ENCODE results near the gene VAV2. TPM values are rescaled to one million over a fixed set of nuclear protein-coding genes. Genes with fewer than 3 reads are reported as not detected.

VAV2 gene
- total and polyA plus RNA-seq, 2 experiments from 2014 or later: 8.1 to 28.9 TPM

DNA sequence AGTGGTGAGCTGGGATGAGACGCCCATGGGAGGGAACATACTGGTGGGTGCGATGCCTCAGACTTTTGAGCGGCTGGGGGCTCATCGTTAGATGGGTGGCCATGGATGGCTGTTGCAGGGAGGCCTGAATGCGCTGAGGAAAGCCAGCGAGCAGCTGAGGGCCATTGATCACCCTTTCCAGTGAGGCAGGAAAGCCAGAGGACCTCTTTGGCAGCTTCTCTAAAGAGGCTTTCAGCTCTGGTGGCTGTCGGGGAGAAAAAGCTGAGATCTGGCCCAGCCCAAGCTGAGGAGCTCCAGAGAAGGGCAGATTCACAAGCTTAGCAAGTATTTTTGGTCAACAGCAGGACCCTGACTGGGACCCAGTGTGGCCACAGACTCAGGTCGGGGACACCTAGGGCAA, 13.3 kb upstream of the VAV2 start (continued):
- TF ChIP-seq, protein P1, sequence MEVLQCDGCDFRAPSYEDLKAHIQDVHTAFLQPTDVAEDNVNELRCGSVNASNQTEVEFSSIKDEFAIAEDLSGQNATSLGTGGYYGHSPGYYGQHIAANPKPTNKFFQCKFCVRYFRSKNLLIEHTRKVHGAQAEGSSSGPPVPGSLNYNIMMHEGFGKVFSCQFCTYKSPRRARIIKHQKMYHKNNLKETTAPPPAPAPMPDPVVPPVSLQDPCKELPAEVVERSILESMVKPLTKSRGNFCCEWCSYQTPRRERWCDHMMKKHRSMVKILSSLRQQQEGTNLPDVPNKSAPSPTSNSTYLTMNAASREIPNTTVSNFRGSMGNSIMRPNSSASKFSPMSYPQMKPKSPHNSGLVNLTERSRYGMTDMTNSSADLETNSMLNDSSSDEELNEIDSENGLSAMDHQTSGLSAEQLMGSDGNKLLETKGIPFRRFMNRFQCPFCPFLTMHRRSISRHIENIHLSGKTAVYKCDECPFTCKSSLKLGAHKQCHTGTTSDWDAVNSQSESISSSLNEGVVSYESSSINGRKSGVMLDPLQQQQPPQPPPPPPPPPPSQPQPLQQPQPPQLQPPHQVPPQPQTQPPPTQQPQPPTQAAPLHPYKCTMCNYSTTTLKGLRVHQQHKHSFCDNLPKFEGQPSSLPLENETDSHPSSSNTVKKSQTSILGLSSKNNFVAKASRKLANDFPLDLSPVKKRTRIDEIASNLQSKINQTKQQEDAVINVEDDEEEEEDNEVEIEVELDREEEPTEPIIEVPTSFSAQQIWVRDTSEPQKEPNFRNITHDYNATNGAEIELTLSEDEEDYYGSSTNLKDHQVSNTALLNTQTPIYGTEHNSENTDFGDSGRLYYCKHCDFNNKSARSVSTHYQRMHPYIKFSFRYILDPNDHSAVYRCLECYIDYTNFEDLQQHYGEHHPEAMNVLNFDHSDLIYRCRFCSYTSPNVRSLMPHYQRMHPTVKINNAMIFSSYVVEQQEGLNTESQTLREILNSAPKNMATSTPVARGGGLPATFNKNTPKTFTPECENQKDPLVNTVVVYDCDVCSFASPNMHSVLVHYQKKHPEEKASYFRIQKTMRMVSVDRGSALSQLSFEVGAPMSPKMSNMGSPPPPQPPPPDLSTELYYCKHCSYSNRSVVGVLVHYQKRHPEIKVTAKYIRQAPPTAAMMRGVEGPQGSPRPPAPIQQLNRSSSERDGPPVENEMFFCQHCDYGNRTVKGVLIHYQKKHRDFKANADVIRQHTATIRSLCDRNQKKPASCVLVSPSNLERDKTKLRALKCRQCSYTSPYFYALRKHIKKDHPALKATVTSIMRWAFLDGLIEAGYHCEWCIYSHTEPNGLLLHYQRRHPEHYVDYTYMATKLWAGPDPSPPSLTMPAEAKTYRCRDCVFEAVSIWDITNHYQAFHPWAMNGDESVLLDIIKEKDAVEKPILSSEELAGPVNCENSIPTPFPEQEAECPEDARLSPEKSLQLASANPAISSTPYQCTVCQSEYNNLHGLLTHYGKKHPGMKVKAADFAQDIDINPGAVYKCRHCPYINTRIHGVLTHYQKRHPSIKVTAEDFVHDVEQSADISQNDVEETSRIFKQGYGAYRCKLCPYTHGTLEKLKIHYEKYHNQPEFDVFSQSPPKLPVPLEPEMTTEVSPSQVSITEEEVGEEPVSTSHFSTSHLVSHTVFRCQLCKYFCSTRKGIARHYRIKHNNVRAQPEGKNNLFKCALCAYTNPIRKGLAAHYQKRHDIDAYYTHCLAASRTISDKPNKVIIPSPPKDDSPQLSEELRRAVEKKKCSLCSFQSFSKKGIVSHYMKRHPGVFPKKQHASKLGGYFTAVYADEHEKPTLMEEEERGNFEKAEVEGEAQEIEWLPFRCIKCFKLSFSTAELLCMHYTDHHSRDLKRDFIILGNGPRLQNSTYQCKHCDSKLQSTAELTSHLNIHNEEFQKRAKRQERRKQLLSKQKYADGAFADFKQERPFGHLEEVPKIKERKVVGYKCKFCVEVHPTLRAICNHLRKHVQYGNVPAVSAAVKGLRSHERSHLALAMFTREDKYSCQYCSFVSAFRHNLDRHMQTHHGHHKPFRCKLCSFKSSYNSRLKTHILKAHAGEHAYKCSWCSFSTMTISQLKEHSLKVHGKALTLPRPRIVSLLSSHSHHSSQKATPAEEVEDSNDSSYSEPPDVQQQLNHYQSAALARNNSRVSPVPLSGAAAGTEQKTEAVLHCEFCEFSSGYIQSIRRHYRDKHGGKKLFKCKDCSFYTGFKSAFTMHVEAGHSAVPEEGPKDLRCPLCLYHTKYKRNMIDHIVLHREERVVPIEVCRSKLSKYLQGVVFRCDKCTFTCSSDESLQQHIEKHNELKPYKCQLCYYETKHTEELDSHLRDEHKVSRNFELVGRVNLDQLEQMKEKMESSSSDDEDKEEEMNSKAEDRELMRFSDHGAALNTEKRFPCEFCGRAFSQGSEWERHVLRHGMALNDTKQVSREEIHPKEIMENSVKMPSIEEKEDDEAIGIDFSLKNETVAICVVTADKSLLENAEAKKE (CRISPR knock-in tag; IDR thresholded peaks at IDR 0.05): no peak
- TF ChIP-seq STAT1 (IDR thresholded peaks at IDR 0.05; ENCODE audit: unreplicated experiment): no peak
- no peak for TF ChIP-seq ZNF114 (CRISPR knock-in tag; IDR thresholded peaks at IDR 0.05)
- TF ChIP-seq, protein P2, sequence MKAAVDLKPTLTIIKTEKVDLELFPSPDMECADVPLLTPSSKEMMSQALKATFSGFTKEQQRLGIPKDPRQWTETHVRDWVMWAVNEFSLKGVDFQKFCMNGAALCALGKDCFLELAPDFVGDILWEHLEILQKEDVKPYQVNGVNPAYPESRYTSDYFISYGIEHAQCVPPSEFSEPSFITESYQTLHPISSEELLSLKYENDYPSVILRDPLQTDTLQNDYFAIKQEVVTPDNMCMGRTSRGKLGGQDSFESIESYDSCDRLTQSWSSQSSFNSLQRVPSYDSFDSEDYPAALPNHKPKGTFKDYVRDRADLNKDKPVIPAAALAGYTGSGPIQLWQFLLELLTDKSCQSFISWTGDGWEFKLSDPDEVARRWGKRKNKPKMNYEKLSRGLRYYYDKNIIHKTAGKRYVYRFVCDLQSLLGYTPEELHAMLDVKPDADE (IDR thresholded peaks at IDR 0.05): no peak
- no peak for TF ChIP-seq POLR2AphosphoS5 (IDR thresholded peaks at IDR 0.05; ENCODE audit: low read depth)
- TF ChIP-seq ZNF331 (CRISPR knock-in tag; IDR thresholded peaks at IDR 0.05; ENCODE audit: low read depth): no peak
- no peak for TF ChIP-seq EZH2 (IDR thresholded peaks at IDR 0.05; ENCODE audit: low read depth, unreplicated experiment)
- no peak for TF ChIP-seq JUNB (IDR thresholded peaks at IDR 0.05; ENCODE audit: unreplicated experiment)
- TF ChIP-seq, protein P3, sequence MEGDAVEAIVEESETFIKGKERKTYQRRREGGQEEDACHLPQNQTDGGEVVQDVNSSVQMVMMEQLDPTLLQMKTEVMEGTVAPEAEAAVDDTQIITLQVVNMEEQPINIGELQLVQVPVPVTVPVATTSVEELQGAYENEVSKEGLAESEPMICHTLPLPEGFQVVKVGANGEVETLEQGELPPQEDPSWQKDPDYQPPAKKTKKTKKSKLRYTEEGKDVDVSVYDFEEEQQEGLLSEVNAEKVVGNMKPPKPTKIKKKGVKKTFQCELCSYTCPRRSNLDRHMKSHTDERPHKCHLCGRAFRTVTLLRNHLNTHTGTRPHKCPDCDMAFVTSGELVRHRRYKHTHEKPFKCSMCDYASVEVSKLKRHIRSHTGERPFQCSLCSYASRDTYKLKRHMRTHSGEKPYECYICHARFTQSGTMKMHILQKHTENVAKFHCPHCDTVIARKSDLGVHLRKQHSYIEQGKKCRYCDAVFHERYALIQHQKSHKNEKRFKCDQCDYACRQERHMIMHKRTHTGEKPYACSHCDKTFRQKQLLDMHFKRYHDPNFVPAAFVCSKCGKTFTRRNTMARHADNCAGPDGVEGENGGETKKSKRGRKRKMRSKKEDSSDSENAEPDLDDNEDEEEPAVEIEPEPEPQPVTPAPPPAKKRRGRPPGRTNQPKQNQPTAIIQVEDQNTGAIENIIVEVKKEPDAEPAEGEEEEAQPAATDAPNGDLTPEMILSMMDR (conservative IDR thresholded peaks at IDR 0.05; ENCODE audit: low read depth in 2 of 2): no peak
- TF ChIP-seq NANOG (IDR thresholded peaks at IDR 0.05; ENCODE audit: borderline replicate concordance): no peak
- no peak for TF ChIP-seq EZH2phosphoT487 (IDR thresholded peaks at IDR 0.05; ENCODE audit: unreplicated experiment)

All from GM23338 (cell line).